WTC11 (cell line): Measurements from ENCODE around the gene PCDH10. TPM values are rescaled to one million over a fixed set of nuclear protein-coding genes. Genes with fewer than 3 reads are reported as not detected.

Source experiments
- ATAC-seq: fragments of 200-7000 bp; cut with Tn5 transposase; 2 replicates; pipeline ENCODE4 v1.10.0; 2021; ENCODE audit warnings: mild to moderate bottlenecking, moderate library complexity
- CTCF ChIA-PET: fragments of 300-600 bp; sonication (Branson Sonifier 250); formaldehyde crosslinking; loops from one replicate; lab custom pipeline; 2021; ENCODE audit warnings: antibody characterized with exemption; lab: Charles Lee
- POLR2A ChIA-PET: fragments of 350-600 bp; sonication (Branson Sonifier 250); formaldehyde crosslinking; loops from one replicate; lab custom pipeline; 2021; ENCODE audit warnings: antibody characterized with exemption; lab: Charles Lee
- DNase-seq: peaks from one replicate; pipeline ENCODE4 v3.0.0; 2021; ENCODE audit warnings: low spot score
- H3K27ac Mint-ChIP-seq: 2 replicates; pipeline ENCODE4 v1.8.0; 2021; ENCODE audit warnings: mixed read lengths
- H3K27me3 Mint-ChIP-seq: 2 replicates; pipeline ENCODE4 v1.8.0; 2021; ENCODE audit warnings: low read depth, mild to moderate bottlenecking, moderate library complexity, mixed read lengths
- H3K36me3 Mint-ChIP-seq: 2 replicates; pipeline ENCODE4 v1.8.0; 2021; ENCODE audit warnings: mixed read lengths
- H3K4me1 Mint-ChIP-seq: 2 replicates; pipeline ENCODE4 v1.8.0; 2022; ENCODE audit warnings: mixed read lengths
- H3K4me3 Mint-ChIP-seq: 2 replicates; pipeline ENCODE4 v1.8.0; 2021; ENCODE audit warnings: mild to moderate bottlenecking, moderate library complexity, mixed read lengths
- H3K9me3 Mint-ChIP-seq: 2 replicates; pipeline ENCODE4 v1.8.0; 2021; ENCODE audit warnings: mixed read lengths
- ARID4B ChIP-seq: sonication (generic); formaldehyde crosslinking; IDR thresholded peaks from 2 replicates; pipeline ENCODE4 v1.8.0; 2023; ENCODE audit warnings: missing genetic modification reagents, mild to moderate bottlenecking, borderline replicate concordance
- E2F4 ChIP-seq: sonication (generic); formaldehyde crosslinking; IDR thresholded peaks from 2 replicates; pipeline ENCODE4 v1.8.1; 2022; ENCODE audit warnings: low read depth, mild to moderate bottlenecking, moderate library complexity, missing genetic modification reagents, borderline replicate concordance
- ELF4 ChIP-seq: sonication (generic); formaldehyde crosslinking; IDR thresholded peaks from 2 replicates; pipeline ENCODE4 v1.8.1; 2022; ENCODE audit warnings: low read depth, mild to moderate bottlenecking, moderate library complexity, missing genetic modification reagents
- FOXP1 ChIP-seq: sonication (generic); formaldehyde crosslinking; IDR thresholded peaks from 2 replicates; pipeline ENCODE4 v1.8.0; 2022; ENCODE audit warnings: missing genetic modification reagents, mild to moderate bottlenecking, moderate library complexity, borderline replicate concordance
- JAZF1 ChIP-seq: fragments of 250-450 bp; sonication (Bioruptor Pico); IDR thresholded peaks from 2 replicates; pipeline ENCODE4 v1.9.0; 2021; ENCODE audit warnings: moderate library complexity, mild to moderate bottlenecking, inconsistent platforms
- JUN ChIP-seq: sonication (generic); formaldehyde crosslinking; IDR thresholded peaks from 2 replicates; pipeline ENCODE4 v1.8.0; 2023; ENCODE audit warnings: mild to moderate bottlenecking, missing genetic modification reagents
- NFE2L1 ChIP-seq: sonication (generic); formaldehyde crosslinking; IDR thresholded peaks from 2 replicates; pipeline ENCODE4 v1.8.1; 2023; ENCODE audit warnings: missing genetic modification reagents
- NFYB ChIP-seq: sonication (generic); formaldehyde crosslinking; conservative IDR thresholded peaks from 2 replicates; pipeline ENCODE4 v1.8.0; 2022; ENCODE audit warnings: low read depth, missing genetic modification reagents
- NR2C2 ChIP-seq: sonication (generic); formaldehyde crosslinking; IDR thresholded peaks from 2 replicates; pipeline ENCODE4 v1.8.0; 2022; ENCODE audit warnings: mild to moderate bottlenecking, missing genetic modification reagents
- PRRX2 ChIP-seq: fragments of 250-450 bp; sonication (Bioruptor Pico); IDR thresholded peaks from 2 replicates; pipeline ENCODE4 v1.8.0; 2021; ENCODE audit warnings: mild to moderate bottlenecking
- RORB ChIP-seq: fragments of 250-450 bp; sonication (Bioruptor Pico); IDR thresholded peaks from 2 replicates; pipeline ENCODE4 v1.9.0; 2021; ENCODE audit warnings: mild to moderate bottlenecking
- SOX15 ChIP-seq: fragments of 250-450 bp; sonication (Bioruptor Pico); IDR thresholded peaks from 2 replicates; pipeline ENCODE4 v1.9.0; 2021; ENCODE audit warnings: mild to moderate bottlenecking
- STAT6 ChIP-seq: sonication (generic); formaldehyde crosslinking; conservative IDR thresholded peaks from 2 replicates; pipeline ENCODE4 v1.8.1; 2023; ENCODE audit warnings: mild to moderate bottlenecking, low read depth, missing genetic modification reagents, moderate library complexity
- TP53 ChIP-seq: sonication (generic); formaldehyde crosslinking; IDR thresholded peaks from 2 replicates; pipeline ENCODE4 v1.8.1; 2023; ENCODE audit warnings: mild to moderate bottlenecking, missing genetic modification reagents
- ZNF219 ChIP-seq: sonication (generic); formaldehyde crosslinking; IDR thresholded peaks from 2 replicates; pipeline ENCODE4 v1.8.0; 2023; ENCODE audit warnings: missing genetic modification reagents, mild to moderate bottlenecking, borderline replicate concordance
- ZNF232 ChIP-seq: sonication (generic); formaldehyde crosslinking; IDR thresholded peaks from 2 replicates; pipeline ENCODE4 v1.8.0; 2022; ENCODE audit warnings: mild to moderate bottlenecking, missing genetic modification reagents
- ZNF396 ChIP-seq: fragments of 250-450 bp; sonication (Bioruptor Pico); IDR thresholded peaks from 2 replicates; pipeline ENCODE4 v1.8.0; 2021; ENCODE audit warnings: mild to moderate bottlenecking, moderate library complexity, borderline replicate concordance
- ZNF423 ChIP-seq: fragments of 250-450 bp; sonication (Bioruptor Pico); IDR thresholded peaks from 2 replicates; pipeline ENCODE4 v2.1.2; 2022; ENCODE audit warnings: mild to moderate bottlenecking, moderate library complexity
- total RNA-seq: library from RNA; stranded (reverse); gene quantifications from 3 replicates; pipeline ENCODE4 v1.2.3, GENCODE V29; 2021
- TF ChIP-seq, protein P1 (sequence below): sonication (generic); formaldehyde crosslinking; IDR thresholded peaks from 2 replicates; pipeline ENCODE4 v1.8.1; 2023; ENCODE audit warnings: mild to moderate bottlenecking, missing genetic modification reagents
- TF ChIP-seq, protein P2 (sequence below): sonication (generic); formaldehyde crosslinking; IDR thresholded peaks from 2 replicates; pipeline ENCODE4 v1.8.0; 2023; ENCODE audit warnings: mild to moderate bottlenecking, missing genetic modification reagents
- TF ChIP-seq, protein P3 (sequence below): sonication (generic); formaldehyde crosslinking; IDR thresholded peaks from 2 replicates; pipeline ENCODE4 v1.8.1; 2022; ENCODE audit warnings: mild to moderate bottlenecking, moderate library complexity, missing genetic modification reagents

The PCDH10 gene
- total RNA-seq, 1 experiment from 2014 or later = 7.8 TPM

DNA sequence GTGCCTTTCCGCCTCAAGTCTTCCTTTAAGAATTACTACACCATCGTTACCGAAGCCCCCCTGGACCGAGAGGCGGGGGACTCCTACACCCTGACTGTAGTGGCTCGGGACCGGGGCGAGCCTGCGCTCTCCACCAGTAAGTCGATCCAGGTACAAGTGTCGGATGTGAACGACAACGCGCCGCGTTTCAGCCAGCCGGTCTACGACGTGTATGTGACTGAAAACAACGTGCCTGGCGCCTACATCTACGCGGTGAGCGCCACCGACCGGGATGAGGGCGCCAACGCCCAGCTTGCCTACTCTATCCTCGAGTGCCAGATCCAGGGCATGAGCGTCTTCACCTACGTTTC is 2.2 kb downstream of the PCDH10 start (continued):
- TF ChIP-seq NFYB (CRISPR knock-in tag) = no peak
- TF ChIP-seq, protein P1, sequence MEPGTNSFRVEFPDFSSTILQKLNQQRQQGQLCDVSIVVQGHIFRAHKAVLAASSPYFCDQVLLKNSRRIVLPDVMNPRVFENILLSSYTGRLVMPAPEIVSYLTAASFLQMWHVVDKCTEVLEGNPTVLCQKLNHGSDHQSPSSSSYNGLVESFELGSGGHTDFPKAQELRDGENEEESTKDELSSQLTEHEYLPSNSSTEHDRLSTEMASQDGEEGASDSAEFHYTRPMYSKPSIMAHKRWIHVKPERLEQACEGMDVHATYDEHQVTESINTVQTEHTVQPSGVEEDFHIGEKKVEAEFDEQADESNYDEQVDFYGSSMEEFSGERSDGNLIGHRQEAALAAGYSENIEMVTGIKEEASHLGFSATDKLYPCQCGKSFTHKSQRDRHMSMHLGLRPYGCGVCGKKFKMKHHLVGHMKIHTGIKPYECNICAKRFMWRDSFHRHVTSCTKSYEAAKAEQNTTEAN (CRISPR knock-in tag) = no peak
- TF ChIP-seq PRRX2 (CRISPR knock-in tag) = no peak
- TF ChIP-seq SOX15 (CRISPR knock-in tag) = no peak
- TF ChIP-seq JAZF1 (CRISPR knock-in tag) = no peak
- 0 out of 2 replicates have a peak, but pooled peaks have one; percentile 3 for TF ChIP-seq NR2C2 (CRISPR knock-in tag)
- TF ChIP-seq, protein P2, sequence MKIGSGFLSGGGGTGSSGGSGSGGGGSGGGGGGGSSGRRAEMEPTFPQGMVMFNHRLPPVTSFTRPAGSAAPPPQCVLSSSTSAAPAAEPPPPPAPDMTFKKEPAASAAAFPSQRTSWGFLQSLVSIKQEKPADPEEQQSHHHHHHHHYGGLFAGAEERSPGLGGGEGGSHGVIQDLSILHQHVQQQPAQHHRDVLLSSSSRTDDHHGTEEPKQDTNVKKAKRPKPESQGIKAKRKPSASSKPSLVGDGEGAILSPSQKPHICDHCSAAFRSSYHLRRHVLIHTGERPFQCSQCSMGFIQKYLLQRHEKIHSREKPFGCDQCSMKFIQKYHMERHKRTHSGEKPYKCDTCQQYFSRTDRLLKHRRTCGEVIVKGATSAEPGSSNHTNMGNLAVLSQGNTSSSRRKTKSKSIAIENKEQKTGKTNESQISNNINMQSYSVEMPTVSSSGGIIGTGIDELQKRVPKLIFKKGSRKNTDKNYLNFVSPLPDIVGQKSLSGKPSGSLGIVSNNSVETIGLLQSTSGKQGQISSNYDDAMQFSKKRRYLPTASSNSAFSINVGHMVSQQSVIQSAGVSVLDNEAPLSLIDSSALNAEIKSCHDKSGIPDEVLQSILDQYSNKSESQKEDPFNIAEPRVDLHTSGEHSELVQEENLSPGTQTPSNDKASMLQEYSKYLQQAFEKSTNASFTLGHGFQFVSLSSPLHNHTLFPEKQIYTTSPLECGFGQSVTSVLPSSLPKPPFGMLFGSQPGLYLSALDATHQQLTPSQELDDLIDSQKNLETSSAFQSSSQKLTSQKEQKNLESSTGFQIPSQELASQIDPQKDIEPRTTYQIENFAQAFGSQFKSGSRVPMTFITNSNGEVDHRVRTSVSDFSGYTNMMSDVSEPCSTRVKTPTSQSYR = no peak
- no peak for TF ChIP-seq STAT6 (CRISPR knock-in tag)
- no peak for TF ChIP-seq ZNF396

DNA sequence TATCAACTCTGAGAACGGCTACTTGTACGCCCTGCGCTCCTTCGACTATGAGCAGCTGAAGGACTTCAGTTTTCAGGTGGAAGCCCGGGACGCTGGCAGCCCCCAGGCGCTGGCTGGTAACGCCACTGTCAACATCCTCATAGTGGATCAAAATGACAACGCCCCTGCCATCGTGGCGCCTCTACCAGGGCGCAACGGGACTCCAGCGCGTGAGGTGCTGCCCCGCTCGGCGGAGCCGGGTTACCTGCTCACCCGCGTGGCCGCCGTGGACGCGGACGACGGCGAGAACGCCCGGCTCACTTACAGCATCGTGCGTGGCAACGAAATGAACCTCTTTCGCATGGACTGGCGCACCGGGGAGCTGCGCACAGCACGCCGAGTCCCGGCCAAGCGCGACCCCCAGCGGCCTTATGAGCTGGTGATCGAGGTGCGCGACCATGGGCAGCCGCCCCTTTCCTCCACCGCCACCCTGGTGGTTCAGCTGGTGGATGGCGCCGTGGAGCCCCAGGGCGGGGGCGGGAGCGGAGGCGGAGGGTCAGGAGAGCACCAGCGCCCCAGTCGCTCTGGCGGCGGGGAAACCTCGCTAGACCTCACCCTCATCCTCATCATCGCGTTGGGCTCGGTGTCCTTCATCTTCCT is 2.7 kb downstream of the PCDH10 start:
- H3K4me3 Mint-ChIP-seq = peak overlapping the region; percentile 76
- peaks cover 58% of the 10 kb centered on the region for H3K4me1 Mint-ChIP-seq
- H3K9me3 Mint-ChIP-seq = no peaks in the 10 kb centered on the region
- DNase-seq (peak; percentile 75), ATAC-seq (peak; percentile 11)
- no peak overlapping the region for H3K27ac Mint-ChIP-seq
- H3K27me3 Mint-ChIP-seq = peaks cover 72% of the 10 kb centered on the region
- H3K36me3 Mint-ChIP-seq = no peaks in the 10 kb centered on the region
- CTCF ChIA-PET = interaction anchor here (0.6 to 2.4 kb wide), 13 partner anchors 21 to 1792 kb away, joined by 3 to 11 read pairs (median 3); no protein-coding TSS in a partner anchor
- POLR2A ChIA-PET = no interaction called here
- TF ChIP-seq FOXP1 = peak; percentile 14; the same call in 1 of the 2 replicates
- peak; percentile 70 for TF ChIP-seq TP53 (CRISPR knock-in tag)
- peak; percentile 24; the same call in 1 of the 2 replicates for TF ChIP-seq ZNF232
- TF ChIP-seq NFE2L1 (CRISPR knock-in tag) = 0 out of 2 replicates have a peak, but pooled peaks have one; percentile 32
- TF ChIP-seq JUN (CRISPR knock-in tag) = no peak
- TF ChIP-seq ZNF219 = no peak
- TF ChIP-seq ELF4 (CRISPR knock-in tag) = no peak
- TF ChIP-seq, protein P1 (CRISPR knock-in tag) = peak; percentile 67
- peak; percentile 64 for TF ChIP-seq ZNF423 (CRISPR knock-in tag)
- peak; percentile 32; the same call in 1 of the 2 replicates for TF ChIP-seq E2F4 (CRISPR knock-in tag)
- TF ChIP-seq, protein P3, sequence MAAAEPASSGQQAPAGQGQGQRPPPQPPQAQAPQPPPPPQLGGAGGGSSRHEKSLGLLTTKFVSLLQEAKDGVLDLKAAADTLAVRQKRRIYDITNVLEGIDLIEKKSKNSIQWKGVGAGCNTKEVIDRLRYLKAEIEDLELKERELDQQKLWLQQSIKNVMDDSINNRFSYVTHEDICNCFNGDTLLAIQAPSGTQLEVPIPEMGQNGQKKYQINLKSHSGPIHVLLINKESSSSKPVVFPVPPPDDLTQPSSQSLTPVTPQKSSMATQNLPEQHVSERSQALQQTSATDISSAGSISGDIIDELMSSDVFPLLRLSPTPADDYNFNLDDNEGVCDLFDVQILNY = no peak
- no peak for TF ChIP-seq RORB (CRISPR knock-in tag)
- TF ChIP-seq NR2C2 (CRISPR knock-in tag) = 0 out of 2 replicates have a peak, but pooled peaks have one; percentile 2
- TF ChIP-seq ARID4B = 0 out of 2 replicates have a peak, but pooled peaks have one; percentile 39
